ENCODE measurements around the gene ZNF500.
A peak's percentile ranks its signal among the peaks of the same experiment; 100 is the strongest.

The ZNF500 gene

DNA sequence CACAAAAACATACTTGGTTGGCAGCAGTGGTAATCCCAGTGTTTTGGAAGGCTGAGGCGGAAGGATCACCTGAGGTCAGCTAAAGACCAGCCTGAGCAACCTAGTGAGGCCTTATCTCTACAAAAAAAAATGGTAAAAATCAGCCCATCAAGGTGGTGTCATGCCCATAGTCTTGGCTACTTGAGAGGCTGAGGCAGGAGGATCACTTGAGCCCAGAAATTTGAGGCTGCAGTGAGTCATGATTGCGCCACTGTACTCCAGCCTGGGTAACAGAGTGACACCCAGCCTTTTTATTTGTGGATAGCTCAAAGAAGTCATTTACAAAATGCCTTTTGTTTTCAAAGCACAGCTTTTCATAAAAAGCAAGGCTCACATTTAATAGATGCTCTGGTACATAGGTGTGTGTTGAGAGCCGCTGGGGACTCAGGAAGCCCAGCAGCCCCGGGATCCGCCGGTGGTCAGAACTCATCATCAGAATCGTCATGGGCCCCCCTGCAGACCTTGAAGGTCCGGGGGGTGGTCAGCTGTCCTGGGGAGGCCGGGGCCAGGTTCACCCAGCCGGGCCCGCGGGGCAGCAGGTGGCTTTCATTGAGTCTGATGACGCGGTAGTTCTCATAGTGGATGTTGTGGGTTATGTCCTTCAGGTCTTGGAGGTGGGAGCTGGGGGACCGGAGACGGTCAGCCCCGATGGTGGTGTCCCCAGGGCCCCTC is 10.5 kb upstream of the ZNF500 start:
- no peak for TF ChIP-seq CTCF (conservative IDR thresholded peaks at IDR 0.05)
- H3K27ac ChIP-seq, result no peak overlapping the region

GRCh38 chr16:4776141-4776705 is 9.3 kb upstream of the ZNF500 start:
- TF ChIP-seq CTCF (conservative IDR thresholded peaks at IDR 0.05), result no peak
- H3K27ac ChIP-seq, result no peak overlapping the region

GRCh38 chr16:4775005-4775404 is 8.0 kb upstream of the ZNF500 start:
- H3K27ac ChIP-seq, result no peak overlapping the region
- no peak for TF ChIP-seq CTCF (conservative IDR thresholded peaks at IDR 0.05)

DNA sequence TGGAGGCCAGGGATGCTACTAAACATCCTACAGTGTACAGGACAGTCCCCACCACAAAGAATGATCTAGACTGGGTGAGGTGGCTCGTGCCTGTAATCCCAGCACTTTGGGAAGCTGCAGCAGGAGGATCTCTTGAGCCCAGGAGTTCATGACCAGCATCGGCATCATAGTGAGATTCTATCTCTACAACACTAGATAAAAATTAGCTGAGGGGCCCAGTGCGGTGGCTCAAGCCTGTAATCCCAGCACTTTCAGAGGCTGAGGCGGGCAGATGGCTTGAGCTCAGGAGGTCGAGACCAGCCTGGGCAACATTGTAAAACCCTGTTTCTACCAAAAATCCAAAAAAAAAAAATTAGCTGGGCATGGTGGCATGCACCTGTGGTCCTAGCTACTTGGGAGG is 5.4 kb upstream of the ZNF500 start:
- H3K27ac ChIP-seq, result no peak overlapping the region
- TF ChIP-seq CTCF (conservative IDR thresholded peaks at IDR 0.05), result no peak

GRCh38 chr16:4771646-4772045 is 4.7 kb upstream of the ZNF500 start:
- TF ChIP-seq CTCF (conservative IDR thresholded peaks at IDR 0.05), result no peak
- H3K27ac ChIP-seq, result no peak overlapping the region

DNA sequence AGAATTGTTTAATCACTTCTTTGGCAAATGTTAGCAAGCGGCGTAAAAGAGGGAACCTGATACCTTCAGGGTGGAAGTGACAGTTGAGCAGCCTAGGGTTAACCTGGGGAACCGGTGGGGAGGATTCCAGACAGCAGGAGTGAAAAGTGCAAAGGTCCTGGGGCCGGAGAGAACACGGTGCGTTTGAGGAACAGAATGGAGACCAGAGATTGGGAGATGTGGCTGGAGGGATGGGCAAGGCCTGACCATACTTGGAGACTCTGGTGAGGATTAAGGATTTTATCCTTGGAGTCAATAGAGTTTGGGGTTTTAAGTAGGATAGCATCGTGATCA is 2.3 kb upstream of the ZNF500 start:
- no peak for TF ChIP-seq CTCF (conservative IDR thresholded peaks at IDR 0.05)
- peak overlapping the region; percentile 78 for H3K27ac ChIP-seq

DNA sequence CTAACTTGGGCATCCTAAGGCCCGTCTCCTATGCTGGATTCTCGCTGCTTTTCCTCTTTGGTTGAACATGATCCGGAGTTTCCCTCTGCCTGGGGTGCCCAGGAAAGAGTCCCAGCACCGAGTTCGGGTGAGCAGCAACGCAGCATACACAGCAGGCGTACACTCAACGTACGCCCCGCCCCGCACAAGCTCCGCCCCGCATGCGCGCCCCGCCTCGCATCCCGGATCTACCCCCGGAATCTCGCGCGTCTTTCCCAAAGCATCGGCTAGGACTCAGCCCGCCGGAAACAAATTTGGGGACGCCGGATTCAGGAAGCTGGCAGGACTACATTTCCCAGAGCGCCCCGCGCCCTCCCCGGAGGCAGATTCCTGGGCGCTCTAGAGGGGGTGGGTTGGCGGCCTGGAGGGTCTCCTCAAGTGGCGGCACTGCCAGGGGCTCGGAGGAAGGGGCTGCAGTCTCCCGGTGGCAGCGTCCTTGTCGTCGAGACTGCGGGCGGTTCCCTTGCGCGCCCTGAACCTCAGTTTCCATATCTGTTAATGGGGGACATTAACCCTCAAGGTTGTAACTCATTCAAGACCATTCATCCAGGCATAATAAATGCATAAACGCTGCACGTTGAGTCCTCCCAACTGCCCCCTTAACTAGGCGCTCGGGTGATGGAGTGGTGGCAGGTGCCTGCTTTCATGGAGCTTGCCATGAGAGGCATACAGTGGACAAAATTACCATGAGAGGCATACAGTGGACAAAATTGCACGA is 1.8 kb upstream of the ZNF500 start:
- peak overlapping the region; percentile 78 for H3K27ac ChIP-seq
- TF ChIP-seq CTCF (conservative IDR thresholded peaks at IDR 0.05), result no peak
